Pons (tissue), 1 donor: ENCODE measurements around the gene VWA7.
"Not testable (repeated sequence)": the region's sequence is repeated elsewhere in the genome, so short reads cannot be mapped to it uniquely, and the experiment has no call there.

Experiments used
- DNase-seq: peaks from one replicate; pipeline ENCODE4 v3.0.0-alpha.2; 2016; ENCODE audit warnings: low spot score

The VWA7 gene

GRCh38 chr6:31776989-31777666, at the start of gene VWA7:
VWA7 (minus strand) TSS chr6:31777328; CDS start chr6:31776779, 549 bp downstream.
- no peak for DNase-seq

GRCh38 chr6:31826793-31827285, 49.7 kb upstream of the VWA7 start:
- DNase-seq: no peak

- DNase-seq: no peak
Observed at GRCh38 chr6:31825553-31825952, 48.4 kb upstream of the VWA7 start.

GRCh38 chr6:31823592-31824196, 46.6 kb upstream of the VWA7 start:
- not testable (repeated sequence) for DNase-seq

- peak; percentile 95 for DNase-seq
Observed at GRCh38 chr6:31822036-31822821, 45.1 kb upstream of the VWA7 start.

GRCh38 chr6:31821301-31822035, 44.3 kb upstream of the VWA7 start:
- peak; percentile 82 for DNase-seq

GRCh38 chr6:31820399-31820798, 43.3 kb upstream of the VWA7 start:
- not testable (repeated sequence) for DNase-seq

- DNase-seq: no peak
Observed at GRCh38 chr6:31819871-31820299, 42.8 kb upstream of the VWA7 start.

- not testable (repeated sequence) for DNase-seq
Observed at GRCh38 chr6:31817929-31818511, 40.9 kb upstream of the VWA7 start.

- peak; percentile 86 for DNase-seq
Observed at GRCh38 chr6:31817133-31817928, 40.2 kb upstream of the VWA7 start.

GRCh38 chr6:31815025-31815838, 38.1 kb upstream of the VWA7 start, which contains the start of the genes HSPA1A and HSPA1L:
HSPA1A (plus strand) TSS chr6:31815543; CDS start chr6:31815757, 214 bp downstream.
HSPA1L (minus strand) TSS chr6:31815283; CDS start chr6:31811972, 3,311 bp downstream.
- DNase-seq: peak; percentile 99

- peak; percentile 99 for DNase-seq
Observed at GRCh38 chr6:31814677-31815024, 37.5 kb upstream of the VWA7 start.

- no peak for DNase-seq
Observed at GRCh38 chr6:31813465-31813849, 36.3 kb upstream of the VWA7 start.

GRCh38 chr6:31811645-31812044, 34.5 kb upstream of the VWA7 start:
- DNase-seq: no peak

GRCh38 chr6:31808599-31808998, 31.5 kb upstream of the VWA7 start:
- not testable (repeated sequence) for DNase-seq

- DNase-seq: peak; percentile 97
Observed at GRCh38 chr6:31806470-31807272, 29.5 kb upstream of the VWA7 start, which contains the start of gene LSM2. LSM2 (minus strand) TSS chr6:31806966; CDS start chr6:31806757, 209 bp downstream.

- DNase-seq: no peak
Observed at GRCh38 chr6:31805939-31806469, 28.9 kb upstream of the VWA7 start.
